ENCODE data around the gene REPIN1.
A peak's percentile ranks its signal among the peaks of the same experiment; 100 is the strongest.

REPIN1 gene

DNA sequence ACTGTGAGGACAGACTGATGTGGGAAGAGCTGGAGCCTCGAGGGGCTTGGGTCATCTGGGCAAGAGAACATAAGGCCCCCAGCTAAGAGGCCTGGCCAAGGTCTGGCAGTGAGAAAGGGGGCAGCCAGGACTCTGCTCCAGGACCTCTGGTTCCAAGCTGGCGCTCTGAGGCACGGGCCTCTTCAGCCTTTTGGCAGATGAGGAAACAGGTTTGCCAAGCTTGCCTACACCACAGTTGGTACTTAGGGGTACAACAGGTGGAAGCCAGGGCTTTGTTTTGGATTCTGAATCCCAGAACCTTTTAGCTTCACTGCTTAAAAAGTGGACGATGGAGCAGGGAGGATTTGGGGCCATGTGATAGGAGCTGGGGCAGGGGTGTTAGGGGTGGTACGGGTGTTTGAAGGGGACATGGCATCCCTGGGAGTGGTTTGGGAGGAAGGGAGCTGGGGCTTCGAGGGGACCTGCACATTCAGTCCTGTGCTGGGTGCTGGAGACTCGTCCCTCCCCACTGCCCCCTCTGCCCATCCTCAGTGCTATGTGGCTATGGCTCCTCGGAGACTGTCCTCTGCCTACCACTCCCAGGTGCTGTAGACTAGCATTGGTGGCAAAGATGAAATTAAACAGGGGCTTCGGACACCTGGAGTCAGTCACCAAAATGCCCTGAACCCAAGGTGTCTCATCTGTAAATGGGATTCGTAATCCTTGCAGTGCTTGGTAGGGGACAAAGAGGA, 40.8 kb downstream of the REPIN1 start:
- DNase-seq = no peak

- DNase-seq = no peak
Measured at GRCh38 chr7:150410131-150410530, 41.5 kb downstream of the REPIN1 start.

DNA sequence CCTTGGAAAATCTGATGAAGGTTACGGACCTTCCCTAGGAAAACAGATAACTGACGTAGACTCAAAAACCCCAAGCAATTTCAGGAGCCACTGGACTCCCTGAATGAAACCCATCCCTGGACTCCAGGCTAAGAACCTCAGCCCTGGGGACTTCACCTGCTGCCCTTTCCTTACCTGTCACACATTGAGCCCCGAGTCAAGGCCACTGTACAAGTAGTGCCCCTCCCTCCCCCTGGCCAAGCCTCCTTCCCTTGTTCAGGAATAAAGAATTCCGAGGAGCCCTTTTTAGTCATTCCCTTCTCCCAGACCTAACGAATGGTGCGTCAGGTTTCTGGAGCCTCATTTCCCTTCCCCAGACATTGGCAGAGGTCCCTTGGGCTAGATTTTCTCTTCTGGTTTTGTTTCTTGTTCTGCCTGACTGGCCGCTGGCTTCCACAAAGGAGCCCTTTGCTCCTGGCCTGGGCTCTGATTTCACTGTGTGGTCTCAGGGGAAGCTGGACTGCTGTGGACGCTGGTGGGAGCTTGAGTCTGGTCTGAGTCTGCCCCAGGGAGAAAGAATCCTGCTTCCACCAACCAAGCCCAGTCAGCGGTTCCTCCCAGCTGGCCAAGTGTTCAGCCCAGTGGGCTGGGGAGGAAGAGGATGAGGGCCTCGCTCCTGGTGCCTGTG, 42.2 kb downstream of the REPIN1 start:
- DNase-seq = no peak

DNA sequence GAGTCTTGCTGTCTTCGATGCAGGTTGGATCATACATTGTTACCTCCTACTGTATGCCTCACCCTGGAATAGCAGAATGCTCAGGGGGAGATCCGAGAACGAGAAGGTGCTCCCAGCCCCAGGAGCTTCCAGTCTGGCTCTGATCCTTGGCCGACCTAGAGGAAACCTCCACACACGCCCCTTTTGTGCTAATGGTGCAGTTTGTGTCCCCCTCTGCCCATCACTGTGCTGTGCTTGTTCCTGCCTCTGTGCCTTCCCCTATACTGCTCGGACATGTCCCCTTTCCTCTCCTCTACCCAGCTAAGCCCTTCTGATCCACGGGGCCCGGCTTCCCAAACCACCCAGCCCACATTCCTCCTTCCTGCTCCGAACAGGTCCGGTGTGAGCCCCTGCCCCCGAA, 43.0 kb downstream of the REPIN1 start:
- DNase-seq = no peak

GRCh38 chr7:150412016-150412415, 43.4 kb downstream of the REPIN1 start:
- DNase-seq = no peak

- no peak for DNase-seq
Measured at GRCh38 chr7:150412518-150413488, 44.2 kb downstream of the REPIN1 start.

DNA sequence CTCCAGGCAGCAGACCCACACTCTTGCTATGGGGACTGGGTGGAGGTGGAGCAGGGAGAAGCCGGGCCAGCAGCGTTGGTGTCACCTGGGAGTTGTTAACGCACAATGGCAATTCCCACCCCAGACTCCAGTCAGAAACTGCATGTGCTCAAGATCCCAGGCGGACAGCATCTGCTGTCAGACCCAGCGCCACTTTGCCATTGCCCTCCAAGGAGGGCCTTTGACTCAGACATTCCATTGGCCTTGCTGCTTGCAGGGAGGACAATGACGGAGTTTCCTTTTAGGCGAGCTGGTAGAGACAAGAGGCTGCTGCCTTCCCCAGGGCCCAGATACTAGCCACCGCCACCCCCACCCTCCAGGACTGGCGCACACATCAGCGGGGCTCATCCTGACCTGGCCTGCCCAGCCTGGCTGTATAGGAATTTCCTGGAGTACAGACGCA, 45.0 kb downstream of the REPIN1 start:
- no peak for DNase-seq

GRCh38 chr7:150415161-150416153, 46.8 kb downstream of the REPIN1 start:
- no peak for DNase-seq

- DNase-seq = no peak
Measured at GRCh38 chr7:150417239-150417638, 48.6 kb downstream of the REPIN1 start.

DNA sequence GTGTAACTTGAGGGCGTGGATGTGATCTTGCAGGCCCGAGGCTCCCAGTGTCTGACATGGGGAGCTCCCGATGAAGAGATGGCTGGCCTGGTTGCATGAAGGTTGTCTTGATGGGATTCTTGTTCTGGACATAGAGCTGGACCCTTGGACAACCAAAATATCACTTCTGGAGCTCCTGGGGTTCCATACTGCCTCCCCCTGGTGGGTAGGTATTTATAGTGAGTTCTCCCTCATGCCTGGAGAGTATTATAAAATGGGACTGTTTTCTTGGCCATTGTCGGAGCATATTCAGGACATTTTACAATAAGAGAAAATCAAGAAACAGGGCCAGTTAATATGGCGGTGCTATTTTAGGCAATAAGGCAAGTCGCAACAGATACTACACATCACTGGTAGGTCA, 49.2 kb downstream of the REPIN1 start:
- DNase-seq = no peak

DNA sequence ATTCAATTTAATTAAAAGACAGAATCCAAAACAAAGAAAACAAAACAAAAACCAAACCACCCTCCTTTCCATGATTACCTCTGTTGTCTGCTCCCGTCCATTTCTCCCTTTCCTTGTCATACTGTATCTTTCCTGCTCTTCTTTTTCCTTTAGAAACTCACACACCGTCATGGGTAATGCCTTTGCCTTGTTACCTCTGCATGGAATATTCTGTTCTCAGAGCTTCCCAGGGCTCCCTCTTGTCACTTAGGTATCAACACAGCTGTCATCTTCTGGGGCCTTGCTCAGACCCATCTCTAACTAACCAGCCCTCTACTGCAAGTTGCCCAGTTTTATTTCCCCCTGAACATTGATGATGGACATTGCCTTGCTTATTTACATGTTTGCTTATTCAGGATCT, 51.6 kb downstream of the REPIN1 start:
- no peak for DNase-seq

GRCh38 chr7:150420987-150421674, 52.5 kb downstream of the REPIN1 start:
- DNase-seq = peak; percentile 32

DNA sequence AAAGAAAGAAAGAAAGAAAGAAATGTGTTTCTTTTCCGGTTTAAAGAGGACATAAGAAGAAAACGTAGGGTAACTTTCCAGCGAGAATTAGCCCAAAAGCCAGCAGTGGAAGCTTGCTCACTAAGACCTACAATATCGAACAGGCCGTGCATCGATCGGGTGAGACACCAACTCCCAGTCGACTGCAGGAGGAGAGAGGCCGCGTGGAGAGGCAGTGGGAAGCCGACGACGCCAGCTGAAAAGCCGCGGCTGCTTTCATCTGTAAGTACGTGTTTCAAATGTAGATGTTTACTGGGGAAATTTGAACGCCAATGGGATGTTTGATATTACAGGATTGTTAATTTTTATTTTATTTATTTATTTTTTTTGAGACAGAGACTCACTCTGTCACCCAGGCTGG, 53.2 kb downstream of the REPIN1 start:
- no peak for DNase-seq

All from T1000 (cell line).